WI38 (cell line): Measurements from ENCODE around the gene POLR1A.

Experiments used
- H3K4me3 ChIP-seq: 2 replicates; pipeline ENCODE4 v1.5.1; 2011; ENCODE audit warnings: low read depth, mild to moderate bottlenecking, control low read depth, low read length
- CTCF ChIP-seq: IDR thresholded peaks from 2 replicates; pipeline ENCODE4 v1.5.1; 2012; ENCODE audit warnings: low read depth, mild to moderate bottlenecking, control low read depth, low read length

The POLR1A gene

GRCh38 chr2:86032861-86033595, 72.7 kb downstream of the POLR1A start:
- H3K4me3 ChIP-seq, result no peak overlapping the region
- TF ChIP-seq CTCF, result no peak

- no peak overlapping the region for H3K4me3 ChIP-seq
- TF ChIP-seq CTCF, result no peak
These were observed 74.1 kb downstream of the POLR1A start for GRCh38 chr2:86031606-86032005.

GRCh38 chr2:86031151-86031550, 74.5 kb downstream of the POLR1A start:
- no peak for TF ChIP-seq CTCF
- no peak overlapping the region for H3K4me3 ChIP-seq

GRCh38 chr2:86029873-86030272, 75.8 kb downstream of the POLR1A start:
- no peak for TF ChIP-seq CTCF
- no peak overlapping the region for H3K4me3 ChIP-seq

GRCh38 chr2:86028766-86029381, 76.8 kb downstream of the POLR1A start:
- no peak for TF ChIP-seq CTCF
- H3K4me3 ChIP-seq, result no peak overlapping the region

GRCh38 chr2:86027922-86028765, 77.5 kb downstream of the POLR1A start:
- H3K4me3 ChIP-seq, result no peak overlapping the region
- no peak for TF ChIP-seq CTCF
